SK-N-SH (cell line): ENCODE data around the gene HAUS5. TPM values are rescaled to one million over a fixed set of nuclear protein-coding genes. Genes with fewer than 3 reads are reported as not detected.

Source experiments
- CTCF ChIA-PET: fragments of 300-600, 350-600 bp; formaldehyde crosslinking; extraction: SDS; loops from one replicate; lab custom pipeline; 2021; lab: Yijun Ruan, JAX
- POLR2A ChIA-PET: fragments of 350-600 bp; sonication (Branson Sonifier 250); formaldehyde crosslinking; extraction: SDS; loops from one replicate; lab custom pipeline; 2020; ENCODE audit warnings: antibody characterized with exemption, inconsistent platforms; lab: Yijun Ruan, JAX
- DNase-seq: peaks from one replicate; pipeline ENCODE4 v3.0.0; 2012
- H2AFZ ChIP-seq: fragments of 200-600 bp; sonication (generic); 2 replicates; pipeline ENCODE4 v1.8.1; 2016; ENCODE audit warnings: antibody characterized with exemption, mild to moderate bottlenecking, low read depth
- H3F3A ChIP-seq: fragments of 200-600 bp; sonication (generic); replicated peaks from 2 replicates; pipeline ENCODE3; 2016; ENCODE audit warnings: antibody characterized with exemption, mild to moderate bottlenecking; ENCODE audit not compliant: insufficient read depth
- H3K27ac ChIP-seq, 2 experiments: fragments of 200-500 bp in 1 of 2; fragments of 200-600 bp in 1 of 2; sonication (Bioruptor generic) in 1 of 2; sonication (generic), shearing (Covaris generic) in 1 of 2; 2 replicates each; pipeline versions ENCODE4 v1.5.1 to v1.6.1; 2014 to 2016; ENCODE audit warnings: low read depth in 2 of 2, inconsistent platforms in 1 of 2, low read length in 1 of 2, mild to moderate bottlenecking in 1 of 2, mixed read lengths in 1 of 2
- H3K27me3 ChIP-seq: fragments of 200-600 bp; sonication (generic), shearing (Covaris generic); 2 replicates; pipeline ENCODE4 v1.6.1; 2016; ENCODE audit warnings: mixed run types; ENCODE audit not compliant: insufficient read depth
- H3K36me3 ChIP-seq, 2 experiments: fragments of 200-500 bp in 1 of 2; fragments of 200-600 bp in 1 of 2; sonication (Bioruptor generic) in 1 of 2; sonication (generic) in 1 of 2; replicated peaks in 1 of 2; 2 replicates each; pipeline versions ENCODE3 to v1.5.1; 2014 to 2016; ENCODE audit warnings: low read length in 1 of 2, mild to moderate bottlenecking in 1 of 2; ENCODE audit not compliant: insufficient read depth in 2 of 2, control insufficient read depth in 1 of 2
- H3K4me1 ChIP-seq, 2 experiments: fragments of 200-500 bp in 1 of 2; fragments of 200-600 bp in 1 of 2; sonication (Bioruptor generic) in 1 of 2; sonication (generic), shearing (Covaris generic) in 1 of 2; 2 replicates each; pipeline versions ENCODE4 v1.5.1 to v1.6.1; 2014 to 2016; ENCODE audit warnings: low read depth in 1 of 2, low read length in 1 of 2, mixed run types in 1 of 2; ENCODE audit not compliant: insufficient read depth in 2 of 2, control insufficient read depth in 1 of 2
- H3K4me2 ChIP-seq: fragments of 200-600 bp; sonication (generic), shearing (Covaris generic); 2 replicates; pipeline ENCODE4 v1.6.1; 2017; ENCODE audit warnings: mixed run types
- H3K4me3 ChIP-seq, 2 experiments: fragments of 200-500 bp in 1 of 2; fragments of 200-600 bp in 1 of 2; sonication (Bioruptor generic) in 1 of 2; sonication (generic), shearing (Covaris generic) in 1 of 2; 2 replicates each; pipeline versions ENCODE4 v1.5.1 to v1.8.1; 2014 to 2016; ENCODE audit warnings: low read depth in 2 of 2, inconsistent platforms in 1 of 2, low read length in 1 of 2, mild to moderate bottlenecking in 1 of 2, mixed read lengths in 1 of 2, moderate library complexity in 1 of 2
- H3K79me2 ChIP-seq: fragments of 200-600 bp; sonication (generic); 2 replicates; pipeline ENCODE4 v1.8.1; 2017; ENCODE audit warnings: mild to moderate bottlenecking; ENCODE audit not compliant: insufficient read depth
- H3K9ac ChIP-seq: fragments of 200-600 bp; sonication (generic); 2 replicates; pipeline ENCODE4 v1.6.1; 2017; ENCODE audit warnings: mixed run types
- H3K9me2 ChIP-seq: fragments of 200-600 bp; sonication (generic); 2 replicates; pipeline ENCODE4 v1.6.1; 2017; ENCODE audit warnings: mixed run types
- H3K9me3 ChIP-seq: fragments of 200-600 bp; sonication (generic); 2 replicates; pipeline ENCODE4 v1.6.1; 2017; ENCODE audit warnings: mixed run types, mild to moderate bottlenecking, moderate library complexity
- H4K20me1 ChIP-seq: fragments of 200-600 bp; sonication (generic); 2 replicates; pipeline ENCODE4 v1.6.1; 2017; ENCODE audit warnings: mild to moderate bottlenecking, mixed run types; ENCODE audit not compliant: insufficient read depth
- CHD2 ChIP-seq: fragments of 150-350 bp; IDR thresholded peaks from 2 replicates; pipeline ENCODE4 v1.6.1; 2018; ENCODE audit warnings: low read length; ENCODE audit not compliant: partially characterized antibody
- FOSL2 ChIP-seq: IDR thresholded peaks from 2 replicates; pipeline ENCODE4 v1.4.0; 2012; ENCODE audit warnings: low read depth, mild to moderate bottlenecking, moderate library complexity, borderline replicate concordance
- FOXJ3 ChIP-seq: sonication (generic); formaldehyde crosslinking; IDR thresholded peaks from 2 replicates; pipeline ENCODE4 v1.5.1; 2020; ENCODE audit warnings: mild to moderate bottlenecking, missing genetic modification reagents
- GABPA ChIP-seq: IDR thresholded peaks from 2 replicates; pipeline ENCODE4 v1.4.0; 2012; ENCODE audit warnings: low read depth, mild to moderate bottlenecking
- GATA2 ChIP-seq: sonication (generic); formaldehyde crosslinking; IDR thresholded peaks from 2 replicates; pipeline ENCODE4 v1.5.0; 2020; ENCODE audit warnings: mild to moderate bottlenecking, missing genetic modification reagents
- MEF2A ChIP-seq: IDR thresholded peaks from 2 replicates; pipeline ENCODE4 v1.4.0; 2012; ENCODE audit warnings: low read depth, borderline replicate concordance
- NRF1 ChIP-seq: IDR thresholded peaks from 2 replicates; pipeline ENCODE4 v1.6.1; 2012; ENCODE audit warnings: low read depth, mild to moderate bottlenecking, low read length
- POLR2AphosphoS5 ChIP-seq: IDR thresholded peaks from 2 replicates; pipeline ENCODE4 v1.6.1; 2012; ENCODE audit warnings: low read depth, low read length
- RCOR1 ChIP-seq: fragments of 150-350 bp; IDR thresholded peaks from 2 replicates; pipeline ENCODE4 v1.6.1; 2017; ENCODE audit warnings: antibody characterized with exemption, low read length
- RFX5 ChIP-seq: IDR thresholded peaks from 2 replicates; pipeline ENCODE4 v1.6.1; 2012; ENCODE audit warnings: mild to moderate bottlenecking, improper control_type of control experiment, low read length
- SMC3 ChIP-seq: IDR thresholded peaks from 2 replicates; pipeline ENCODE4 v1.6.1; 2012; ENCODE audit warnings: low read depth, low read length, improper control_type of control experiment
- TCF12 ChIP-seq: IDR thresholded peaks from 2 replicates; pipeline ENCODE4 v1.4.0; 2012
- TEAD4 ChIP-seq: IDR thresholded peaks from 2 replicates; pipeline ENCODE4 v1.4.0; 2012; ENCODE audit warnings: mild to moderate bottlenecking, borderline replicate concordance; ENCODE audit not compliant: insufficient read depth
- WGBS: methylation state at CpG from one replicate; pipeline ENCODE4 v1.1.6; 2017; ENCODE audit warnings: low lambda C conversion rate; 5-methylcytosine and 5-hydroxymethylcytosine counted together
- polyA plus RNA-seq, 3 experiments: library from polyadenylated mRNA; depleted of rRNA; stranded (reverse); fragments of >200 nt; gene quantifications; 2 replicates each; pipeline ENCODE4 v1.2.3, GENCODE V29; 2012
- TF ChIP-seq, protein P1 (sequence below): IDR thresholded peaks from 2 replicates; pipeline ENCODE4 v1.4.0; 2012; ENCODE audit warnings: low read depth, borderline replicate concordance
- TF ChIP-seq, protein P2 (sequence below): IDR thresholded peaks from 2 replicates; pipeline ENCODE4 v1.4.0; 2012; ENCODE audit warnings: low read depth, borderline replicate concordance
- TF ChIP-seq, protein P3 (sequence below): IDR thresholded peaks from 2 replicates; pipeline ENCODE4 v1.4.0; 2012; ENCODE audit warnings: low read depth
- TF ChIP-seq, protein P4 (sequence below): fragments of 200-600 bp; sonication (generic); IDR thresholded peaks from 2 replicates; pipeline ENCODE4 v1.6.1; 2017; ENCODE audit warnings: antibody characterized with exemption, mild to moderate bottlenecking, moderate library complexity

HAUS5 gene
- polyA plus RNA-seq, 1 of the 3 experiments (the other 2 are of a cell fraction): 7.1 TPM

DNA sequence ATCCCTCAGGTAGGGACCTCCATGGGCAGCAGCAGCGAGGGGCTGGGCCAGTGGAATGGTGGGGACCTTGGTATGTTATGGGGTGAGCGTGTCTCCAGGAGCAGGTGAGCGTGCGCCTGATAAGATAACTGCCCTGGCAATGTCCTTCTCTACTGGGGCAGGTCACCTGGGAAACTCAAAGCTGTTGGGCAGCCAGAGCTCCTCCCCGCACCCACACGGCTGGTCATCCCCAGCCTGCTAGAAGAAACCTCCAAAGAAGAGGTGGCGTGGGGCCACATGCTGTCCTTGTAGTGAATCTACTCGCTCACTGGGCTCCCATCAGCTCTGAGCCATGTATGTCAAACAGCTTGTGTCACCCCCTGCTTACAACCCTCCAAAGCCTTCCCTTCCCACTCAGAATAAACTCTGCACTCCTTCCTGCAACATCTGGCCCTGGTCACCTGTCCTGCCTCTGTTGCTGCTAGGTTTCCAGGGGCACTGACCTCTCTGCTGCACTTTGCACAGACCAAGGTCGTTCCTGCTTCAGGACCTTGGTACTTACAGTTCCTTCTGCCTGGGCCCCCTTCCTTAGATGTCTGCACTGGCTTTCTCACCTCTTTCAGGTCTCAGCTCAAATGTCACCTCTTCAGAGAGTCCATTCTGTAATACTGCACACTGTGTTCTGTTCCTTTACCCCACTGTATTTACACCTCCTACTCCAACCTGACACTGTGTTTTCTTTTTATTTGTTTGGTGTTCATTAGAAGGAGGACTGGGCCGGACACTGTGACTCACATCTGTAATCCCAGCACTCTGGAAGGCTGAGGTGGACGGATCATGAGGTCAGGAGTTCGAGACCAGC is 47.3 kb upstream of the HAUS5 start:
- no peaks in the 10 kb centered on the region for H3K79me2 ChIP-seq
- no peak overlapping the region for H3K4me3 ChIP-seq
- no peaks in the 10 kb centered on the region for H3K9me2 ChIP-seq
- H3K27ac ChIP-seq: no peak overlapping the region
- H4K20me1 ChIP-seq: no peaks in the 10 kb centered on the region
- H3K36me3 ChIP-seq: no peaks in the 10 kb centered on the region
- peaks cover 74% of the 10 kb centered on the region for H3K27me3 ChIP-seq
- no peak overlapping the region for H3K9ac ChIP-seq
- TF ChIP-seq SMC3: no peak
- TF ChIP-seq, protein P1, sequence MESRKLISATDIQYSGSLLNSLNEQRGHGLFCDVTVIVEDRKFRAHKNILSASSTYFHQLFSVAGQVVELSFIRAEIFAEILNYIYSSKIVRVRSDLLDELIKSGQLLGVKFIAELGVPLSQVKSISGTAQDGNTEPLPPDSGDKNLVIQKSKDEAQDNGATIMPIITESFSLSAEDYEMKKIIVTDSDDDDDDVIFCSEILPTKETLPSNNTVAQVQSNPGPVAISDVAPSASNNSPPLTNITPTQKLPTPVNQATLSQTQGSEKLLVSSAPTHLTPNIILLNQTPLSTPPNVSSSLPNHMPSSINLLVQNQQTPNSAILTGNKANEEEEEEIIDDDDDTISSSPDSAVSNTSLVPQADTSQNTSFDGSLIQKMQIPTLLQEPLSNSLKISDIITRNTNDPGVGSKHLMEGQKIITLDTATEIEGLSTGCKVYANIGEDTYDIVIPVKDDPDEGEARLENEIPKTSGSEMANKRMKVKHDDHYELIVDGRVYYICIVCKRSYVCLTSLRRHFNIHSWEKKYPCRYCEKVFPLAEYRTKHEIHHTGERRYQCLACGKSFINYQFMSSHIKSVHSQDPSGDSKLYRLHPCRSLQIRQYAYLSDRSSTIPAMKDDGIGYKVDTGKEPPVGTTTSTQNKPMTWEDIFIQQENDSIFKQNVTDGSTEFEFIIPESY: no peak
- TF ChIP-seq, protein P2, sequence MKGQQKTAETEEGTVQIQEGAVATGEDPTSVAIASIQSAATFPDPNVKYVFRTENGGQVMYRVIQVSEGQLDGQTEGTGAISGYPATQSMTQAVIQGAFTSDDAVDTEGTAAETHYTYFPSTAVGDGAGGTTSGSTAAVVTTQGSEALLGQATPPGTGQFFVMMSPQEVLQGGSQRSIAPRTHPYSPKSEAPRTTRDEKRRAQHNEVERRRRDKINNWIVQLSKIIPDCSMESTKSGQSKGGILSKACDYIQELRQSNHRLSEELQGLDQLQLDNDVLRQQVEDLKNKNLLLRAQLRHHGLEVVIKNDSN: no peak
- no peak for TF ChIP-seq GATA2
- TF ChIP-seq, protein P3, sequence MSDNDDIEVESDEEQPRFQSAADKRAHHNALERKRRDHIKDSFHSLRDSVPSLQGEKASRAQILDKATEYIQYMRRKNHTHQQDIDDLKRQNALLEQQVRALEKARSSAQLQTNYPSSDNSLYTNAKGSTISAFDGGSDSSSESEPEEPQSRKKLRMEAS: no peak
- no peak for TF ChIP-seq MEF2A
- TF ChIP-seq TEAD4: no peak
- TF ChIP-seq, protein P4, sequence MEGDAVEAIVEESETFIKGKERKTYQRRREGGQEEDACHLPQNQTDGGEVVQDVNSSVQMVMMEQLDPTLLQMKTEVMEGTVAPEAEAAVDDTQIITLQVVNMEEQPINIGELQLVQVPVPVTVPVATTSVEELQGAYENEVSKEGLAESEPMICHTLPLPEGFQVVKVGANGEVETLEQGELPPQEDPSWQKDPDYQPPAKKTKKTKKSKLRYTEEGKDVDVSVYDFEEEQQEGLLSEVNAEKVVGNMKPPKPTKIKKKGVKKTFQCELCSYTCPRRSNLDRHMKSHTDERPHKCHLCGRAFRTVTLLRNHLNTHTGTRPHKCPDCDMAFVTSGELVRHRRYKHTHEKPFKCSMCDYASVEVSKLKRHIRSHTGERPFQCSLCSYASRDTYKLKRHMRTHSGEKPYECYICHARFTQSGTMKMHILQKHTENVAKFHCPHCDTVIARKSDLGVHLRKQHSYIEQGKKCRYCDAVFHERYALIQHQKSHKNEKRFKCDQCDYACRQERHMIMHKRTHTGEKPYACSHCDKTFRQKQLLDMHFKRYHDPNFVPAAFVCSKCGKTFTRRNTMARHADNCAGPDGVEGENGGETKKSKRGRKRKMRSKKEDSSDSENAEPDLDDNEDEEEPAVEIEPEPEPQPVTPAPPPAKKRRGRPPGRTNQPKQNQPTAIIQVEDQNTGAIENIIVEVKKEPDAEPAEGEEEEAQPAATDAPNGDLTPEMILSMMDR: no peak
- TF ChIP-seq FOXJ3 (CRISPR knock-in tag): no peak
- no peak for TF ChIP-seq FOSL2
- no peak for TF ChIP-seq RCOR1
- no peak for TF ChIP-seq POLR2AphosphoS5
- no peak for TF ChIP-seq CHD2
- no peak for TF ChIP-seq TCF12
- TF ChIP-seq NRF1: no peak
- TF ChIP-seq RFX5: no peak
- TF ChIP-seq GABPA: no peak
- no peaks in the 10 kb centered on the region for H3K9me3 ChIP-seq
- H3K4me2 ChIP-seq: no peak overlapping the region
- POLR2A ChIA-PET: no interaction called here
- CTCF ChIA-PET: interaction anchor here (1.3 to 2.0 kb wide), 2 partner anchors 9 to 17 kb away, joined by 7 to 8 read pairs; no protein-coding TSS in a partner anchor
- no peaks in the 10 kb centered on the region for H3F3A ChIP-seq
- 40% methylated on average over 12 of the region's 12 CpGs for WGBS
- no peak for DNase-seq
- no peaks in the 10 kb centered on the region for H3K4me1 ChIP-seq
- no peak overlapping the region for H2AFZ ChIP-seq
